ENCODE data around the gene SEMA5A. TPM values are rescaled to one million over a fixed set of nuclear protein-coding genes. Genes with fewer than 3 reads are reported as not detected.

The SEMA5A gene
- total RNA-seq, 1 donor from 2014 or later = 31.9 TPM

DNA sequence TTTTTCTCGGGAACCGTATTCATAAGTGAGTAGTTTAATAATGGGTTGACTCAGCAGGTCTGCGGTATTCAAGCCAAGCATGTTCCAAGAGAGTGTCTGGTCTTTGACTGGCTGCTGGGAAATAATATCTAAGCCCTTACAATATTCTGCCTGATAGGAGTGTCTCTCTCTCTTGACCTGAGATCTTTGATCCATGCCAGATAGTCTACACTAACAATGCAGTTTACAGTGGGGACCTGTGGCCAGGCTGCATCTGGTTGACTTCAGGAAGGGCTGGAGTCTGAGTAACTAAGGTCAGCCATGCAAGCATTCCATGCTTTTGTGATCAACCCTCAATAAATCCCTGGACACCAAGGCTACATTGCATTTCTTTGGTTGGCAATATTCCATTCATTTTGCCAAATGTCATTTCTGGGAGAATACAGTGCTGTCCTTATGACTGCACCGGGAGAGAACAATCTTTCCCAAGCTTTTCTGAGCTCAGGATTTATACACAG is 195.5 kb downstream of the SEMA5A start:
- peaks cover 3% of the 10 kb centered on the region for H3K9me3 Mint-ChIP-seq
- peaks cover 4% of the 10 kb centered on the region for H3K4me1 Mint-ChIP-seq
- no peak overlapping the region for H3K4me3 Mint-ChIP-seq
- H3K27me3 Mint-ChIP-seq (ENCODE audit: low read depth) = no peaks in the 10 kb centered on the region
- TF ChIP-seq, protein P1, sequence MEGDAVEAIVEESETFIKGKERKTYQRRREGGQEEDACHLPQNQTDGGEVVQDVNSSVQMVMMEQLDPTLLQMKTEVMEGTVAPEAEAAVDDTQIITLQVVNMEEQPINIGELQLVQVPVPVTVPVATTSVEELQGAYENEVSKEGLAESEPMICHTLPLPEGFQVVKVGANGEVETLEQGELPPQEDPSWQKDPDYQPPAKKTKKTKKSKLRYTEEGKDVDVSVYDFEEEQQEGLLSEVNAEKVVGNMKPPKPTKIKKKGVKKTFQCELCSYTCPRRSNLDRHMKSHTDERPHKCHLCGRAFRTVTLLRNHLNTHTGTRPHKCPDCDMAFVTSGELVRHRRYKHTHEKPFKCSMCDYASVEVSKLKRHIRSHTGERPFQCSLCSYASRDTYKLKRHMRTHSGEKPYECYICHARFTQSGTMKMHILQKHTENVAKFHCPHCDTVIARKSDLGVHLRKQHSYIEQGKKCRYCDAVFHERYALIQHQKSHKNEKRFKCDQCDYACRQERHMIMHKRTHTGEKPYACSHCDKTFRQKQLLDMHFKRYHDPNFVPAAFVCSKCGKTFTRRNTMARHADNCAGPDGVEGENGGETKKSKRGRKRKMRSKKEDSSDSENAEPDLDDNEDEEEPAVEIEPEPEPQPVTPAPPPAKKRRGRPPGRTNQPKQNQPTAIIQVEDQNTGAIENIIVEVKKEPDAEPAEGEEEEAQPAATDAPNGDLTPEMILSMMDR (conservative IDR thresholded peaks at IDR 0.05) = no peak
- H3K36me3 Mint-ChIP-seq (ENCODE audit: low read depth) = no peaks in the 10 kb centered on the region
- no peak overlapping the region for H3K27ac Mint-ChIP-seq (ENCODE audit: unreplicated experiment)
- no peak for DNase-seq (ENCODE audit: low read depth, low spot score)

DNA sequence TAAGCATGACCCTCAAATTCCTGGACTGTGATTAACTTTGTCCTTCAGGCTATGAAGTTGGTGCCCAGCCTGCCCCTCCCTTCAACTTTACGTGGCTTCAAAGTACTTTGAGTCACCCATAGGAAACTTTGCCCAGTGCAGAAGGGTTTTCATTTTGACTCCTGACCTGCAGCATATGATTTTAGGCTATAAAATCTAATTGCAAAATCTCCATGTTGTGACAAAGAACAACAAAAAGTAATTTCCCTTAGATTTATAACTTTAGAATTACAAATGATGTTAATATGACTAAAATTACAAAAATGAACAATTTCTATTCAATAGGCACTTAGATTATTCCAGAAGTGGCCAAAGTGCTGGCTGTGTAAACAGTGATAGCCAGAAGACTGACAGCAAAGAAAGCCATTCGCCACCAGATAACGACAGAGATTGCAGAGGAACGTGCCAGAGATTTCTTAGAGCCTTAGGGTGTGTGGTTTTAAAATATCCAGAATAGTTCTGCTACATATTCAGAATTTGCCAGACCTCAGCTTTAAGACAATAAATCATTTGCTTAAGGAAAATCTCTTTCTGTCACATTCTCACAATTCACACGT is 197.4 kb downstream of the SEMA5A start:
- H3K27me3 Mint-ChIP-seq (ENCODE audit: low read depth) = no peaks in the 10 kb centered on the region
- TF ChIP-seq, protein P1 (conservative IDR thresholded peaks at IDR 0.05) = no peak
- H3K36me3 Mint-ChIP-seq (ENCODE audit: low read depth) = no peaks in the 10 kb centered on the region
- no peak overlapping the region for H3K27ac Mint-ChIP-seq (ENCODE audit: unreplicated experiment)
- peaks cover 3% of the 10 kb centered on the region for H3K9me3 Mint-ChIP-seq
- no peak overlapping the region for H3K4me3 Mint-ChIP-seq
- H3K4me1 Mint-ChIP-seq = no peaks in the 10 kb centered on the region
- DNase-seq (ENCODE audit: low read depth, low spot score) = no peak

DNA sequence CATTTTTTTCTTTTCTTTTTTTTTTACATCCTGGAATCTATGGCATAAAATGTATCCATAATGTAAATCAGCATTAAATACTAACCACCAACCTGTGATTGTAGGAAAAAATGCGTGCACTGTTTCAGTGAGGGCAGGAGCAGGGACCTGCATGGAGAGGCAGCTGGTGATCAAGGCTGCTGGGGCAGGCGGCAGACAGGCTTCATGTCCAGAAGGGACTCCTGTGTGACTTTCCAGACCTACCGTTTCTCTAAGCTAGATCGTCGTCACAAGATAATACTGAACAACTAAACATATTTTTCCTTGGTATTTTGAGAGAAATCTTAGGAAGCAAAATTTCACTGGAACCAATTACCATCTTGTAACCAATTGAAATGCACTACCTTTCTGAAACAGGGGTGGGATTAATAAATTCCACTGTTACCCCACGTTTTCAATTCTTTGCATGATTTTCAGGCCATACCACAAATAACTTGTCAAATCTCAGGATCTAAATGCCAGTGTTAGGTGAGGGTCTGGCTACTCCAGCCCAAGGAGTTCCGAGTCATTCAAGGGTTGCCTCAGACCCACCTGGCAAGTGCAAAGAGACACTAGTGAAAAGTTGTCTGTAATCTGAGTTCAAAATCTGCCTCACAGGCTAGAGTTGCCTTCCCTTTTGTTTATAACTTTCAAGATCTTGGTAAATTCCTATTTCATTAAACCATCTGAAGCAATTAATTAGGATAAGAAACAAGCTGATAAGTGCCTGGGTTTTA is 198.2 kb downstream of the SEMA5A start:
- H3K27ac Mint-ChIP-seq (ENCODE audit: unreplicated experiment) = no peak overlapping the region
- DNase-seq (ENCODE audit: low read depth, low spot score) = no peak
- H3K27me3 Mint-ChIP-seq (ENCODE audit: low read depth) = no peaks in the 10 kb centered on the region
- H3K9me3 Mint-ChIP-seq = peaks cover under 1% of the 10 kb centered on the region
- no peaks in the 10 kb centered on the region for H3K36me3 Mint-ChIP-seq (ENCODE audit: low read depth)
- H3K4me1 Mint-ChIP-seq = no peaks in the 10 kb centered on the region
- H3K4me3 Mint-ChIP-seq = no peak overlapping the region
- TF ChIP-seq, protein P1 (conservative IDR thresholded peaks at IDR 0.05) = no peak

DNA sequence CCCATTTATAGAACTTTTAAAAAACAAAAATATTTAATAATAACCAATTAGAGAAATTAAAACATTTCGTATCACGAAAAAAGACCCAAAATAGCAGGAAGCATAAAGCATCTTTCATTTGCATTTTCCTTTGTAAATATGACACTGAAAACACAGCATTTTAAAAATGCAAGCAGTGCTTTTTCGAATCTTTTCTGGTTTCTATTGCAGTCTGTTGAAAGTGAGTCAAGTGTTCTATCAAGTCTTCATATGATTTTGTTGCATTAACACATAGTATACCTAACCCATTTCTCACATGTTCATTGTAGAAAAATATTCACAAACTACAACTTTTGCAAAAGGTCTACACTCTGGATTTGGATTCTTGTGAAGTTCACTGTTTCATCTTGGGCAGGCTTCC is 198.8 kb downstream of the SEMA5A start:
- TF ChIP-seq, protein P1 (conservative IDR thresholded peaks at IDR 0.05) = no peak
- H3K27ac Mint-ChIP-seq (ENCODE audit: unreplicated experiment) = no peak overlapping the region
- no peaks in the 10 kb centered on the region for H3K36me3 Mint-ChIP-seq (ENCODE audit: low read depth)
- H3K9me3 Mint-ChIP-seq = no peaks in the 10 kb centered on the region
- H3K4me3 Mint-ChIP-seq = no peak overlapping the region
- H3K27me3 Mint-ChIP-seq (ENCODE audit: low read depth) = no peaks in the 10 kb centered on the region
- no peak for DNase-seq (ENCODE audit: low read depth, low spot score)
- no peaks in the 10 kb centered on the region for H3K4me1 Mint-ChIP-seq

DNA sequence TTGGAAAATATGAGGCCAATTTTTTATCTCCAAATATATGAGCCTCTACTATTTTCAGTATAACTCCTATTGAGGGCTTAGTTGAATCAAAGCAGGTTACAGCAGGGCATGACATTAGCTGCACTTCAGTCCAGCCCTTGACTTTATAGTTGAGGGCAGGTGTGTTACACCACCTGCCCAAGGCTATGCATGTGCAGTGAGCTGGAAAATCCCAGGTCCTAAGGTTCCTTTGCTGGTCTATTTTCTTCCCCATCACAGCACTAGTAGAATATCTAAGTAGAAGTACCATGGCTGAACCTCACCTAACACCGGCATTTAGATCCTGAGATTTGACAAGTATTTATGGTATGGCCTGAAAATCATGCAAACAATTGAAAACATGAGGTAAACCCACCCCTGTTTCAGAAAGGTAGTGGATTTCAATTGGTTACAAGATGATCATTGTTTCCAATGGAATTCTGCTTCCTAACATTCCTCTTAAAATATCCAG is 201.1 kb downstream of the SEMA5A start:
- Mint-ChIP-seq H3K9me3 (no peaks in the 10 kb centered on the region), H3K36me3 (ENCODE audit: low read depth) (peaks cover 4% of the 10 kb centered on the region), H3K27ac (ENCODE audit: unreplicated experiment) (no peak overlapping the region), H3K4me3 (no peak overlapping the region), H3K27me3 (ENCODE audit: low read depth) (no peaks in the 10 kb centered on the region), H3K4me1 (no peaks in the 10 kb centered on the region)
- DNase-seq (ENCODE audit: low read depth, low spot score) = no peak
- TF ChIP-seq, protein P1 (conservative IDR thresholded peaks at IDR 0.05) = no peak

Measured in neural crest cell (in vitro differentiated cells).